Measurements from ENCODE around the gene OR13C9.
"Not testable (repeated sequence)": the region's sequence is repeated elsewhere in the genome, so short reads cannot be mapped to it uniquely, and the experiment has no call there.

The OR13C9 gene, protein sequence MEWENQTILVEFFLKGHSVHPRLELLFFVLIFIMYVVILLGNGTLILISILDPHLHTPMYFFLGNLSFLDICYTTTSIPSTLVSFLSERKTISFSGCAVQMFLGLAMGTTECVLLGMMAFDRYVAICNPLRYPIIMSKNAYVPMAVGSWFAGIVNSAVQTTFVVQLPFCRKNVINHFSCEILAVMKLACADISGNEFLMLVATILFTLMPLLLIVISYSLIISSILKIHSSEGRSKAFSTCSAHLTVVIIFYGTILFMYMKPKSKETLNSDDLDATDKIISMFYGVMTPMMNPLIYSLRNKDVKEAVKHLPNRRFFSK

DNA sequence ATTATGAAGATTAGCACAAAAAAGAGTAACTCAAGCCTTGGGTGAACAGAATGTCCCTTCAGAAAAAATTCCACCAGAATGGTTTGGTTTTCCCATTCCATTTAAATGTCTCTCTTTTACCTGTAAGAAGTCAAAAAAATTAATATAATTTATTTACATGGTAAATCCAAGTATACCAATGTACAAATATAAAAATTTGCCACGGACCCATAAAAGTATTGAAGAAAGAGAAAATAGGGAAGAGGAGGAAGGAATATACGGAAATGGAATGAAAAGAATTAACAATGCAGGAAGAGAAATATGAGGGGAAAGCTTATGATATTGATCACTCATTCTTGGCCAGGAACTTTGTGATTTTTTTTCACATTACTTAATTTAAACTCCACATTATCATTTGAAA, at the start of gene OR13C9:
Gene OR13C9 (minus strand): TSS at position 101 of the 400 bp plus-strand sequence. CDS start 0 bp downstream, at position 101.
- DNase-seq (ENCODE audit: low read depth in 2 of 2) = no peak

GRCh38 chr9:104658496-104659195, 40.6 kb upstream of the OR13C9 start:
- no peak for DNase-seq (ENCODE audit: low read depth in 2 of 2)

DNA sequence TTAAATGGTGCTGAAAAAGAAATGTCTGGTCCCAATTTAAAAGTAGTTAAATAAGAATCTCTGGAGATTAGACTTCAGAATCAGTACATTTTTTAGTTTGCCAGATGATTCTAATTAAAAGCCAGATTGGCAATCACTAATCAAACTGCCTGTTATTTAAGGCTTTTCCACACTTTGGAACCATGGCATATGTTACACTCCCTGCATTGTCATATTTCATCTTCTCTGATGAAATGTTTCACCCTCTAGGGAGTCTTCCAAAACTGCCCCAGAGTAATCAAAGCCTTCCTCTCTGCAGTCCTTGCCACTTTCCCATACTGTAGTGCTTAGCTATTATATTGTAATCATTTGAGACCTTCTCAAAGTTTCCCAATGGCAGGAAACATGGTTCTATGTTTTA, 17.5 kb upstream of the OR13C9 start:
- DNase-seq (ENCODE audit: low read depth in 2 of 2) = no peak

DNA sequence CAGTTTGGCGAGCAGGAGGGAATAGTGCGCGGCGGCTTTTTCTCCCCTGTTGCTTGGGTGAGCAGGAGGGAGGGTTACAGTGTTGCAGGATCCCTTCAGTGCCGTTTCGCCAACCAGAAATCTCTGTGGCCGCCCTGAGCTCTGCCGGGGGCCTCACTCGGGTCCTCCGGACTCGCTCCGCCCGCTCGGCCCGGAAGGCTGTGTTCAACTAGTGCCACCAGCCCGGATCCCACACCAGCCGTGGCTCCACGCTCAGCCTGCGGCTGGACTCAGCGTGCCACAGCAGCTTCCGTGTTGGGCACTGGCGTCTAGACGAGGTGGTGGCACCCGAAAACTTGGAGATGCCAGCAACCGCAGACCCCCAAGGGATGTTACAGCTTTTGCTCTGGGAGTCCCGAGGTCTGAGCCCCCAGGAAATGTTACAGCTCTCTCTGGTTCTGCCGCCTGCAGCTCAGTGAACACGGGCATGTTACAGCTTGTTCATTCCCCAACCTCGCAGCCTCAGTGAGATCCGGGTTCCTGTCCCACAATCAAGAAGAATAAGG, 16.0 kb upstream of the OR13C9 start:
- DNase-seq (ENCODE audit: low read depth in 2 of 2) = no peak

GRCh38 chr9:104625964-104626363, 8.0 kb upstream of the OR13C9 start:
- DNase-seq (ENCODE audit: low read depth in 2 of 2) = not testable (repeated sequence)

DNA sequence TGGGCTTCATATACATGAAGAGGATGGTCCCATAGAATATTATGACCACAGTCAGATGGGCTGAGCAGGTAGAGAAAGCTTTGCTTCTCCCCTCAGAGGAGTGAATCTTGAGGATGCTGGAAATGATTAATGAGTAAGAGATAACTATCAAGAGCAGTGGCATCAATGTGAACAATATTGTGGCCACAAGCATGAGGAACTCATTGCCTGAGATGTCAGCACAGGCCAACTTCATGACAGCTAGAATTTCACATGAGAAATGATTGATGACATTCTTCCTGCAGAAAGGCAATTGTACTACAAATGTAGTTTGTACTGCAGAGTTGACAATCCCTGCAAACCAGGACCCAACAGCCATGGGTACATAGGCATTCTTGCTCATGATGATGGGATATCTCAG, 586 bp downstream of the OR13C9 start:
- no peak for DNase-seq (ENCODE audit: low read depth in 2 of 2)

DNA sequence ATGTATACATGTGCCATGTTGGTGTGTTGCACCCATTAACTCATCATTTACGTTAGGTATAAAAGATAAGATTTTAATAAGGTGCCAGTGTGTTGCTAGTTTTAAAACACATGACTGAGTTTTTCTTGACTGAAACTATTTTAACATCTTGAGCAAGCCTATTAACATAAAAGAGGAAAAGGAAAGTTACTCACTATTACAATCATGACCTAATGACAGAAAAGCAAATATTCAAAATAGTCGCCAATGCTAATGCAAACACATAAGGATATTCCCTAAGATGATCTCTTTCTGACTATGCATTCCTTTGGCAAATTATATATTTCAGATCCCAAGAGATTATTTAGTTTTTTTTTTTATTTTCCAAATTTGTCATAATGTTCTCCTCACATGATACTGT, 6.8 kb downstream of the OR13C9 start:
- DNase-seq (ENCODE audit: low read depth in 2 of 2) = no peak

- no peak for DNase-seq (ENCODE audit: low read depth in 2 of 2)
Measured at GRCh38 chr9:104608336-104608735, 9.7 kb downstream of the OR13C9 start.

GRCh38 chr9:104606152-104606551, 11.9 kb downstream of the OR13C9 start:
- DNase-seq (ENCODE audit: low read depth in 2 of 2) = no peak

DNA sequence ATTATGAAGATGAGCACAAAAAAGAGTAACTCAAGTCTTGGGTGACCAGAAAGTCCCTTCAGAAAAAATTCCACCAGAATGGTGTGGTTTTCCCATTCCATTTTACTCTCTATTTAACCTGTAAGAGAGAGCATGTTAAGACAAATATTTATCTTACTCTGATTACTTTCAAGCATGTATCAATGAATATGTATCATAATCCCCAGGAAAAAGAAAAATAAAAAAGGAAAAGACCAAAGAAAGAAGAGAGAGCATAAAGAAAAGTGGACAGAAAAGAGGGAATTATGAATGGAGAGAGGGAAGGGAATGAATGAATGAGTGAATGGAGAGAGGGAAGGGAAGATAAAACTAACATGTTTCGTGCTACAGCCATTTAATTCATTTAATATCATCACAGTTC, 12.5 kb downstream of the OR13C9 start, which contains the start of gene OR13C2:
Gene OR13C2 (minus strand): TSS at position 101 of the 400 bp plus-strand sequence. CDS start 0 bp downstream, at position 101.
- not testable (repeated sequence) for DNase-seq (ENCODE audit: low read depth in 2 of 2)

GRCh38 chr9:104604801-104605200, 13.2 kb downstream of the OR13C9 start:
- no peak for DNase-seq (ENCODE audit: low read depth in 2 of 2)

DNA sequence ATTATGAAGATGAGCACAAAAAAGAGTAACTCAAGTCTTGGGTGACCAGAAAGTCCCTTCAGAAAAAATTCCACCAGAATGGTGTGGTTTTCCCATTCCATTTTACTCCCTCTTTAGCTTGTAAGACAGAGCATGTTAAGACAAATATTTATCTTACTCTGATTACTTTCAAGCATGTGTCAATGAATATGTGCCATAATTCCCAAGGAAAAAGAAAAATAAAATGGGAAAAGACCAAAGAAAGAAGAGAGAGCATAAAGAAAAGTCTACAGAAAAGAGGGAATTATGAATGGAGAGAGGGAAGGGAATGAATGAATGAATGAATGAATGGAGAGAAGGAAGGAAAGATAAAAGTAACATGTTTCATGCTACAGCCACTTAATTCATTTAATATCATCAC, 18.7 kb downstream of the OR13C9 start, which contains the start of gene OR13C5:
Gene OR13C5 (minus strand): TSS at position 101 of the 400 bp plus-strand sequence. CDS start 0 bp downstream, at position 101.
- DNase-seq (ENCODE audit: low read depth in 2 of 2) = not testable (repeated sequence)

- not testable (repeated sequence) for DNase-seq (ENCODE audit: low read depth in 2 of 2)
Measured at GRCh38 chr9:104598749-104599148, 19.3 kb downstream of the OR13C9 start.

GRCh38 chr9:104589626-104590025, 28.4 kb downstream of the OR13C9 start:
- no peak for DNase-seq (ENCODE audit: low read depth in 2 of 2)

DNA sequence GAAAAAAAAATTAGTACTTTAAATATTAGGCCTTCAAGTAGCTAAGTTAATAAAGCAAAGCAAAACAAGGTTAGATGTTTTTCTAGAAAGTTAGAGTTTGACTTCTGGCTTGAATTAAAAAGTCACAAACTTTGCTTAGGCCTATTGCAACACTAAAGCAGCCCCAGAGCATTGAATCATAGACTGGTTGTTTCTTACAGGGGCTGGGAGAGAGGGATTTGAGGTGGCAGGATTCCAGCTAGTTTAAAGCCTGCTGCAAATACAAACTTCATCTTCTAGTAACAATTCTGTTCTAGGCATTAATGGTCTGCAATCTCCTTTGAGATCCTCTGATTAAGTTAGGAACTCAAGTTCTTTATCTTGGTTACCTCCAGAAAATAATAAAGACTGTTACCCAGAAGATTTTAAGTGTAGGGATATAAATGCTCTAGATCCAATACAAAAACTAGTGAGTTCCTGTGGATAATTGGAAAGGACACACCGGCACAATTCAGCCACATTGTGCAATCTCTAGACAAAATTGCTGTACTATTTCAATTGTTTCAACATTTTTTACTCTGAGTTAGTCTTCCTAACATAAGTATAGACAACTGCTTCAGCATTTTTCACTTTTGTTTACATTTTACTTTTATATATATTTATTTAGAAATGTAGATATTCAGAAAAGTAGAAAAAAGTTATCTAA, 31.4 kb downstream of the OR13C9 start:
- DNase-seq (ENCODE audit: low read depth in 2 of 2) = no peak

DNA sequence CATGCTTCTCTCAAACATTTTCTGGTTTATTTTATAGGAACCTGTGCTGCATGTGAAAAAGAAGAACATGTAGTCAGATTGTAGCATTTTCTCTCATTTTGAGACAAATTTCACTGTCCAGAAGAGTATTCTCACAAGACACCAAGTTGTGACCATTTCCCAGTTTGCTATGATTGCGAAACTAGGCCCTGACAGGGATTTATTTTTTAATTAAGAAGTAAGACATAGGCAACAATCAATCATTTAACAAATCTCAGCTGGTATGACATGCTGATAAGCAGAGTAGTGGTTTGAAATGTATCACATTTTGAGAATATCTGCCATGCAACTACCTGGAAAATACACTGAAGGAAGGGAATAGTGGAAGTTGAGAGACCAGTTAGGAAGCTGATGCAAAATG, 37.4 kb downstream of the OR13C9 start:
- no peak for DNase-seq (ENCODE audit: low read depth in 2 of 2)

DNA sequence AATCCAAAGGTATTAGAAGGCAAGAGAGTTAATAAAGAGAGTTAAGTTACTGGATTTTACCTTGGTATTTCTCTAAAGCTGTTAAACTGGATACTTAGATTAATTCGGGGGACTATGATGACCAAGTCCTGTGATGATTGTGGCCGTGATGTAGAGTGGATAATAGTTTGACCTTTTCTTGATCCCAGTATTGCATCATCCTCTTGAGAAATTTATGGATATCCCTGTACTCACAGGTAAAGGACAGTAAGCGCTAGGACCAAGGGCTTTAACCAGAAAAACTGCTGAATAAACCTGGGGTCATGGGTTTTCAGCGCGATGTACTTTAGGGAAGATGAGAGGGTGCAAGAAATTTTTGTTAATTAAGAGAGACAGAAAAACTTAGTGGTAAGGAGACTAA, 40.7 kb downstream of the OR13C9 start:
- DNase-seq (ENCODE audit: low read depth in 2 of 2) = no peak

DNA sequence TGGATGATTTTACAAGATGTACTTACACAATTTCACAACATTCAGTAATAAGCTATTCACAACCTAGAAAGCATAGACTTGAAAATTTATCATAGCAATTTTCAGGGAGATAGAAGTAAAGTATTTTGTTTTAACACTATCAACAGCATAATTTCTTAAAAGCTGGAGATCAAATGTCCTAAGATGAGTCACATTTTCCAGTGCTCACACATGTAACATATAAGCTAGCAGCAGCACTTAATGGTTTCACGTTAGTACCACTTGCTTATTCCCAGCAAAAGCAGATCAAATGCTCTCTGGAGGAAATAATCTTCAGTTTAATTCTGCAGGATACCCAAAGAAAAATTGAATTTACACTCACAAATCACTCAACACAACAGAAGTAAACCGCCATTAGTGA, 42.5 kb downstream of the OR13C9 start:
- DNase-seq (ENCODE audit: low read depth in 2 of 2) = no peak

GRCh38 chr9:104572612-104573011, 45.4 kb downstream of the OR13C9 start:
- DNase-seq (ENCODE audit: low read depth in 2 of 2) = no peak

GRCh38 chr9:104568868-104569267, 49.1 kb downstream of the OR13C9 start, which contains the start of gene OR13C8:
Gene OR13C8, plus strand, starts transcription at chr9:104569168. Its CDS starts 0 bp downstream, at chr9:104569168.
- no peak for DNase-seq (ENCODE audit: low read depth in 2 of 2)

Measured in stimulated activated CD8-positive, alpha-beta memory T cell treated with anti-CD3 and anti-CD28 coated beads, Interleukin-2, amount 100 ng/mL, for 48 hours (primary cell).